GM12875 (cell line): ENCODE measurements around the gene DNAH8.

Experiments used
- H3K4me3 ChIP-seq: one replicate; pipeline ENCODE4 v1.5.1; 2011; ENCODE audit warnings: low read depth, low read length, control low read depth
- TF ChIP-seq, protein P1 (sequence below): IDR thresholded peaks from 2 replicates; pipeline ENCODE4 v1.5.1; 2011; ENCODE audit warnings: low read depth, mild to moderate bottlenecking, control low read depth, inconsistent platforms, low read length, moderate library complexity, borderline replicate concordance; ENCODE audit not compliant: insufficient read depth

DNAH8 gene

DNA sequence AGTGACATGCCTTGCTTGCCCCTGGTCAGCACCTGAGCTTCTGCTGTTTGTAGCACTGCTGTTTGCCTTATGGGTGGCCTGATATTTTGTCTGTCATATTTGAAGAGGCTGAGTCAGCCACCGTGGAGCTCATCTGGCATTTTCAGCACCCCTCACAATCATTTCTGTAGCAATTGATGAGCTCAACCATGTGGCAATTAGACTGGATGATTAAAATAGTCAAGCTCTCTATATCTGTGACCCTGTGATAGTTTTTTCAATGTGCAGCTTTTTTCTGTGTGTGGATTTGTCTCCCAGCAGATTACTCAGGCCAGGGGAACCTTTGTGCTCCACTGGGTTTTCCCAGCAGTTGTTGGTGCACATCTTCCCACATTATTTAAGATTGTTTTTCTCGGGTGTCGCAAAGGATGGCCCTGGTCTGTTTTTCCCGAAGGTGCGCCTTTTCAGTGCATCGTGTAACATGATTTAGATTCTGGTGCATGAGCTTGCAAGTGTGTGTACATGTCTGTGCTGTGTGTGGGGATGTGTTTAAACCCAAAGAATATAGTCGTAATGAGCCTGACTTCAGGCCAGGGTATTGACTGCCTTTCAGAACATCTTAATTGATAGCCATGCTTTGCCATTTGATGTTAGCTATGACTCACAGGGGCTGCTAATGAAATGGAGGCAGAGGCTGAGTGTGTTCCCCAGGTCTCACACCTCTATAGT is 301.9 kb downstream of the DNAH8 start:
- TF ChIP-seq, protein P1, sequence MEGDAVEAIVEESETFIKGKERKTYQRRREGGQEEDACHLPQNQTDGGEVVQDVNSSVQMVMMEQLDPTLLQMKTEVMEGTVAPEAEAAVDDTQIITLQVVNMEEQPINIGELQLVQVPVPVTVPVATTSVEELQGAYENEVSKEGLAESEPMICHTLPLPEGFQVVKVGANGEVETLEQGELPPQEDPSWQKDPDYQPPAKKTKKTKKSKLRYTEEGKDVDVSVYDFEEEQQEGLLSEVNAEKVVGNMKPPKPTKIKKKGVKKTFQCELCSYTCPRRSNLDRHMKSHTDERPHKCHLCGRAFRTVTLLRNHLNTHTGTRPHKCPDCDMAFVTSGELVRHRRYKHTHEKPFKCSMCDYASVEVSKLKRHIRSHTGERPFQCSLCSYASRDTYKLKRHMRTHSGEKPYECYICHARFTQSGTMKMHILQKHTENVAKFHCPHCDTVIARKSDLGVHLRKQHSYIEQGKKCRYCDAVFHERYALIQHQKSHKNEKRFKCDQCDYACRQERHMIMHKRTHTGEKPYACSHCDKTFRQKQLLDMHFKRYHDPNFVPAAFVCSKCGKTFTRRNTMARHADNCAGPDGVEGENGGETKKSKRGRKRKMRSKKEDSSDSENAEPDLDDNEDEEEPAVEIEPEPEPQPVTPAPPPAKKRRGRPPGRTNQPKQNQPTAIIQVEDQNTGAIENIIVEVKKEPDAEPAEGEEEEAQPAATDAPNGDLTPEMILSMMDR: no peak
- no peak overlapping the region for H3K4me3 ChIP-seq

DNA sequence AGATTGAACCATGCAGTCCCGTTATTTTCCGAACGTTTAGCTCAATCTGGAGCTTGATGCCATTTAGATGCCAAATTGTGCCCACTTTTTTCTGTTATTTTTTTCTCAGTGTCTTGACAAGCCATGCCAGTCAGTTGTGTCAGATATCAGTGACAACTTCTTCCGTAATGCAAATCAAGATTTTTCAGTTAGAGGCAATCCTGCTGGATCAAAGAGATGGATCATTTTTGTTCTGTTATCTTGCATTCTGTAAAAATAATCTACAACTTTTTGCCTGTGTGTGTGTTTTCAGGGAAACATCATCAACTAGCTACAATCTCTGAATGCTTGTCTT is 302.4 kb downstream of the DNAH8 start:
- H3K4me3 ChIP-seq: no peak overlapping the region
- TF ChIP-seq, protein P1: no peak

DNA sequence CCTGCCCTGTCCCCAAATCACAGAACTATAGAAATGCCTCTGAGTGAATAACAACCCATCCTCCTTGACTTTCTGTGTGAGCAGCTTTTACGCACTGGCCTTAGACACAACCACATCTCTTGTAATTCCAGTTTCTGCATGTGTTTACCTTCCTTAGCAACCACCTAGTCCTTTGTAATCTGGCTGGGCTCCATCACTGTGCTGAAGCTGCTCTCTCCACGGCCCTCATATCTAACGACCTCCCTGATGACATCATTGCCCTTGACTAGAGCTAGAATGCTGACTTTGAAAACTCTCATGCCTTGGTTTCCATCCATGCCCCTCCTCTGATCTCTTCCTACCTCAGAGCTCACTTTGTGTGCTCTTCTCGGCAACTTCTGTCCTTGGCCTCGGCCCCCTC is 303.0 kb downstream of the DNAH8 start:
- TF ChIP-seq, protein P1: no peak
- no peak overlapping the region for H3K4me3 ChIP-seq

DNA sequence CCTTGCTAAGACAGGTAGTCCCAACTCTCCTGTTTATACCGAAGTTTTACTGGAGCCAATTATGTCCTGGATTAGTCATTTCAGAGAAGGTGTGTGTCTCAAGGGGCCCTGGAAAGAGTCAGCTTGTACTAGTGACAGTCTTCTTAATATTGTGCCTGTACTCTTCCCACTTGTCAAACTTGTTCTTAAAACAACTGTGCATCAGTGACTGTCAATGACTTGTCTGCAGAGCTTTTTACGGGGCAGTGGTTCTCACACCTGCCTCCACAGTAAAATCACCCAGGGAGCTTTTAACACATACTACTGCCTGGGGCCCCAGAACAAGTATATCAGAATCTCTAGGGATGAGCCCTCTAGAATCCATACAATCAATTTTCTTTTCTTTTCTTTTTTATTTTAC is 305.0 kb downstream of the DNAH8 start:
- TF ChIP-seq, protein P1: no peak

DNA sequence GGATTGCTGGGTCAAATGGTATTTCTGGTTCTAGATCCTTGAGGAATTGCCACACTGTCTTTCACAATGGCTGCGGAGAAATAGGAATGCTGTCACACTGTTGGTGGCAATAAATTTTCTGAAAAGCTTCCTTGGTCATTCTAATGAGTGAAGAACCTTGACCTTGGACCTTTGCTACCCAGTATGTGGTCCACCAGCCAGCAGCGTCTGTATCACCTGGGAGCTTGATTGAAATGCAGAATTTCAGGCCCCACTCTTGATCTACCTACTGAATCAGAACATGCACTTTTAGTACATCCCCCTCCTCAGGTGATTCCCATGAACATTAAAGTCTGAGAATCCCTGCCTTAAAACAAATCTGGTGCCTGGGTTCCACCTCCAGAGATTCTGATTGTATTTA is 305.9 kb downstream of the DNAH8 start:
- TF ChIP-seq, protein P1: no peak

More for the DNA sequence above, 305.0 kb downstream of the DNAH8 start:
- no peak overlapping the region for H3K4me3 ChIP-seq

DNA sequence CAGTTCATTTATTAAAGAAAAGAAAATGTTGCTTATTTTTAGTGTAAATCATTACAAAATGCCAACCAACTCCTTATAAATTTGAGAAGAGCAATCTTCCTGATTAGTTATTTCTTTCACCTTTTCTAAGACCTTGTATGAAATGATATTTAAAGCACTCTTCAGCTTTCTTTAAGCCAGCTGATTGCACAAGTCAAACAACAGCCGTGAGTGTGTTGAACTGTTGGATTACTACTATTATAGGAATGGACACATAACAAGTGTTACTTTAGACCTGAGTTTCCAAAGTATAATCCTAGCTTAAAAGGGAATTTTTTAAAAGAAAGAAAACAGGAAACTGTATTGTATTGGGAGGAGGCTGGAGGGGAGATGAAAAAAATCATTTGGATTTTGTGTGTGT is 306.7 kb downstream of the DNAH8 start:
- no peak overlapping the region for H3K4me3 ChIP-seq
- TF ChIP-seq, protein P1: no peak

More for the DNA sequence above, 305.9 kb downstream of the DNAH8 start:
- H3K4me3 ChIP-seq: no peak overlapping the region

DNA sequence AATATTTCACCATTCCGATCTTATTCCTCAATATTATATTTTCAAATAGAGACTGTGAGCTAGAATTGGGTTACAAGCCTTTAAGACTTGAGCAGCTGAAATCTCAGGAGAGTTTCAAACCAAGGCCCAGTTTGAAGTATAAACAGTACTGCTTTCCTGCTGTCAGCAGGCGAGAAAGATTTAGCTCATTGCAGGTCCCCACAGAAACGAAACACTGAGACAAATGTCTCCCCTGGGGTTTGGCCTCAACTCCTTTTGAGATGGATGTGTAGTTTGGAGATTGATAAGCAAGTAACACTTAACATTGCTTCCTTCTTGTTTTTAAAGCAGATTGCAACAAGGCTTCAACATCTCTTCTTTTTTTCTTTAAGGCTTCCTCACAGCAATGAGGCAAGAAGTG is 311.1 kb downstream of the DNAH8 start:
- TF ChIP-seq, protein P1: no peak
- no peak overlapping the region for H3K4me3 ChIP-seq
